ENCODE data around the gene SLC8A2.

The SLC8A2 gene

GRCh38 chr19:47503130-47503825, 31.6 kb upstream of the SLC8A2 start:
- TF ChIP-seq, protein P1, sequence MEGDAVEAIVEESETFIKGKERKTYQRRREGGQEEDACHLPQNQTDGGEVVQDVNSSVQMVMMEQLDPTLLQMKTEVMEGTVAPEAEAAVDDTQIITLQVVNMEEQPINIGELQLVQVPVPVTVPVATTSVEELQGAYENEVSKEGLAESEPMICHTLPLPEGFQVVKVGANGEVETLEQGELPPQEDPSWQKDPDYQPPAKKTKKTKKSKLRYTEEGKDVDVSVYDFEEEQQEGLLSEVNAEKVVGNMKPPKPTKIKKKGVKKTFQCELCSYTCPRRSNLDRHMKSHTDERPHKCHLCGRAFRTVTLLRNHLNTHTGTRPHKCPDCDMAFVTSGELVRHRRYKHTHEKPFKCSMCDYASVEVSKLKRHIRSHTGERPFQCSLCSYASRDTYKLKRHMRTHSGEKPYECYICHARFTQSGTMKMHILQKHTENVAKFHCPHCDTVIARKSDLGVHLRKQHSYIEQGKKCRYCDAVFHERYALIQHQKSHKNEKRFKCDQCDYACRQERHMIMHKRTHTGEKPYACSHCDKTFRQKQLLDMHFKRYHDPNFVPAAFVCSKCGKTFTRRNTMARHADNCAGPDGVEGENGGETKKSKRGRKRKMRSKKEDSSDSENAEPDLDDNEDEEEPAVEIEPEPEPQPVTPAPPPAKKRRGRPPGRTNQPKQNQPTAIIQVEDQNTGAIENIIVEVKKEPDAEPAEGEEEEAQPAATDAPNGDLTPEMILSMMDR (IDR thresholded peaks at IDR 0.05), result no peak
- Histone ChIP-seq H3K9me3 (no peaks in the 10 kb centered on the region), H3K36me3 (peaks cover 34 to 77% (median 53%) of the 10 kb centered on the region in 3 donors), H3K4me3 (no peak overlapping the region), H3K27me3 (no peaks in the 10 kb centered on the region), H3K4me1 (peaks cover 0 to 41% (median 21%) of the 10 kb centered on the region in 4 donors), H3K27ac (no peak overlapping the region)
- no peak for DNase-seq
- intact Hi-C loops (cut with DNase I; ENCODE audit: low total_unique reads), result loop anchor here (10.0 kb wide), 1 partner anchor 198 kb away; the partner anchor contains the start of gene C5AR1

- H3K9me3 ChIP-seq, result no peaks in the 10 kb centered on the region
- peaks cover 38 to 94% (median 76%) of the 10 kb centered on the region in 3 donors for H3K36me3 ChIP-seq
- intact Hi-C loops (cut with DNase I; ENCODE audit: low total_unique reads), result loop anchor here (10.0 kb wide), 1 partner anchor 195 kb away; the partner anchor contains the start of gene C5AR1
- peaks cover 0 to 25% (median 0%) of the 10 kb centered on the region in 4 donors for H3K4me1 ChIP-seq
- TF ChIP-seq, protein P1 (IDR thresholded peaks at IDR 0.05), result no peak
- H3K27ac ChIP-seq, result no peak overlapping the region
- no peaks in the 10 kb centered on the region for H3K27me3 ChIP-seq
- no peak for DNase-seq
- H3K4me3 ChIP-seq, result no peak overlapping the region
Observed at GRCh38 chr19:47499863-47500830, 28.5 kb upstream of the SLC8A2 start.

GRCh38 chr19:47499371-47499770, 27.7 kb upstream of the SLC8A2 start:
- Histone ChIP-seq H3K27ac (no peak overlapping the region), H3K4me1 (peaks cover 0 to 25% (median 0%) of the 10 kb centered on the region in 4 donors), H3K9me3 (no peaks in the 10 kb centered on the region)

DNA sequence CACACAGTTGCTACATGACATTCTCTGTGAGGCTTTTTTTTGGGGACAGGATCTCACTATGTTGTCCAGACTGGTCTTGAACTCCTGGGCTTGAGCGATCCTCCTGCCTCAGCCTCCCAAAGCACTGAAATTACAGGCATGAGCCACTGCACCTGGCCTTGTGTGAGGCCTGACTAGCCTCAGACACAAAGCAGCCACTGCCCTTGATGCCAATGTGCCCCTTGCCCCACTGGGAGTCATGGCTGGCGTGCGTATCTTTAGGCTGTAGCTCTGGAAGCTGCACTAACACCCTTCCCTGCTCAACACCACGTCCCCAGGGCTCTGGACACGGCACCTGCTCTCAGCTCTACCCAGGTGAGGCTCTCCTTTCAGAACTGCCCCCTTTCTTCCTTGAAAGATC, 26.9 kb upstream of the SLC8A2 start:
- peaks cover 0 to 25% (median 0%) of the 10 kb centered on the region in 4 donors for H3K4me1 ChIP-seq
- intact Hi-C loops (cut with DNase I; ENCODE audit: low total_unique reads), result no loop called here
- H3K9me3 ChIP-seq, result no peaks in the 10 kb centered on the region
- H3K27ac ChIP-seq, result no peak overlapping the region
- DNase-seq, result no peak
- H3K36me3 ChIP-seq, result peaks cover 33 to 96% (median 77%) of the 10 kb centered on the region in 3 donors
- TF ChIP-seq, protein P1 (IDR thresholded peaks at IDR 0.05), result no peak
- no peak overlapping the region for H3K4me3 ChIP-seq
- H3K27me3 ChIP-seq, result no peaks in the 10 kb centered on the region

More at GRCh38 chr19:47499371-47499770, 27.7 kb upstream of the SLC8A2 start:
- DNase-seq, result no peak
- Histone ChIP-seq H3K36me3 (peaks cover 38 to 94% (median 76%) of the 10 kb centered on the region in 3 donors), H3K27me3 (no peaks in the 10 kb centered on the region), H3K4me3 (no peak overlapping the region)
- intact Hi-C loops (cut with DNase I; ENCODE audit: low total_unique reads), result no loop called here
- TF ChIP-seq, protein P1 (IDR thresholded peaks at IDR 0.05), result no peak

DNA sequence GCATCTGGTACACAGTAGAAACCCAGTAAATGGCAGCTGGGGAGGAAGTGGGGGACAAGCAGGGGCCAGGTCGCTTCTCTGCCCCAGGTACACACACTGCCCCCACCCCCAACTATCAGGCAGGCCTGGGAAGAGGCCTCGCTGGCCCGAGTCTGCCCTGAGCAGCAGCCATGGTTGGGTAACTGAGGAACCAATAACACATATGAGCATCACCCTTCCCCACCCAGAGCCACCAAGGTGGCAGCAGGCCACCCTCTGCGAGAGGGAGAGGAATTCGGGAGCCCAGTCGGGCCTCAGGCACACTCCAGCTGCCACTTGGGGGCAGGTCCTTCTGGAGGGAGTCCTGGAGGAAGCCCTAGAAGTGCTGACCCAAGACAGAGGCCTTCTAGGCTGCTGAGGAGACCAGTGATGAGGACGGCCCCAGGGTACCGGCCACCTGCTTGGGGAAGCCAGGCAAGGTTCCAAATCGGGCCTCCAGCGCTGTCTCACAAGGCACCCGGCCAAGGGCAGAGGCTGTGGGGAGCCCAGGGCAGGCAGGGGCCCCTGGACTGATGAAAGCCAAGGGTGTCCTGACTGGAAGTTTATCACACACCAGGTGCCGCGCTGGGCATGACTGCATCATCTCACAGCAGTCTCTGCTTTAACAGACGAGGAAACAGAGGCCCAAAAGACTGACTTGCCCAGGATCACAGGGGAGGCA, 26.3 kb upstream of the SLC8A2 start:
- H3K9me3 ChIP-seq, result no peaks in the 10 kb centered on the region
- no peaks in the 10 kb centered on the region for H3K27me3 ChIP-seq
- H3K36me3 ChIP-seq, result peaks cover 32 to 96% (median 77%) of the 10 kb centered on the region in 3 donors
- H3K4me3 ChIP-seq, result no peak overlapping the region
- DNase-seq, result no peak
- TF ChIP-seq, protein P1 (IDR thresholded peaks at IDR 0.05), result no peak
- H3K27ac ChIP-seq, result no peak overlapping the region
- intact Hi-C loops (cut with DNase I; ENCODE audit: low total_unique reads), result no loop called here
- H3K4me1 ChIP-seq, result peaks cover 0 to 25% (median 0%) of the 10 kb centered on the region in 4 donors
